Prostate gland (tissue), 2 donors: Measurements from ENCODE around the gene ZDHHC22. TPM values are rescaled to one million over a fixed set of nuclear protein-coding genes. Genes with fewer than 3 reads are reported as not detected.
A peak's percentile ranks its signal among the peaks of the same experiment; 100 is the strongest.

Source experiments
- DNase-seq: peaks from one replicate; pipeline ENCODE4 v3.0.0-alpha.2; 2019; ENCODE audit warnings: low spot score
- H3K27ac ChIP-seq, 2 donors: fragments of 200-600 bp; sonication (generic); 2 replicates each; pipeline ENCODE4 v1.5.1; 2017 to 2019
- H3K27me3 ChIP-seq: fragments of 200-600 bp; sonication (generic); replicated peaks from 2 replicates; pipeline ENCODE4 v1.5.1; 2019; ENCODE audit not compliant: insufficient read depth
- H3K36me3 ChIP-seq, 2 donors: fragments of 200-600 bp; sonication (generic); 1 replicate in 1 of 2; 2 replicates in 1 of 2; pipeline versions ENCODE4 v1.5.1 to v1.8.1; 2017 to 2019
- H3K4me1 ChIP-seq: fragments of 200-600 bp; sonication (generic); replicated peaks from 2 replicates; pipeline ENCODE4 v1.5.1; 2019
- H3K4me3 ChIP-seq, 2 donors: fragments of 200-600 bp; sonication (generic); 2 replicates each; pipeline ENCODE4 v1.5.1; 2017 to 2019
- H3K9me3 ChIP-seq: fragments of 200-600 bp; sonication (generic); 2 replicates; pipeline ENCODE4 v1.5.1; 2017
- CTCF ChIP-seq, 4 experiments: fragments of 200-600 bp in 2 of 4; fragments of 450-650 bp in 2 of 4; sonication (generic) in 2 of 4; IDR thresholded peaks; 1 replicate in 3 of 4; 2 replicates in 1 of 4; pipeline ENCODE4 v1.5.1; 2016 to 2019; ENCODE audit warnings: antibody characterized with exemption in 4 of 4, mild to moderate bottlenecking in 2 of 4, moderate library complexity in 2 of 4
- POLR2A ChIP-seq: fragments of 450-650 bp; IDR thresholded peaks from one replicate; pipeline ENCODE4 v1.6.1; 2016; ENCODE audit warnings: antibody characterized with exemption, mild to moderate bottlenecking
- POLR2AphosphoS5 ChIP-seq: sonication (generic); formaldehyde crosslinking; IDR thresholded peaks from one replicate; pipeline ENCODE4 v1.6.1; 2017; ENCODE audit warnings: antibody characterized with exemption
- WGBS: methylation state at CpG from one replicate; pipeline ENCODE4 v1.1.5; 2018; 5-methylcytosine and 5-hydroxymethylcytosine counted together
- intact Hi-C: fragments of 100-400 bp; cut with DNase I; formaldehyde crosslinking; loops from one replicate; pipeline ENCODE4 v1.14.2; 2022
- total RNA-seq, 2 donors: library from RNA; depleted of rRNA; stranded (reverse); fragments of >200 nt; gene quantifications; one replicate each; pipeline ENCODE4 v1.1.0, GENCODE V29; 2016

The ZDHHC22 gene
- total RNA-seq: under 1 TPM in 1 of 2 donors, not detected in 1; 0.11 TPM

GRCh38 chr14:77141214-77142004 is at the start of gene ZDHHC22:
Gene ZDHHC22 (minus strand): TSS chr14:77141791. CDS start chr14:77139738, 2,053 bp downstream.
- no peak for TF ChIP-seq CTCF (IDR thresholded peaks at IDR 0.05)
- TF ChIP-seq POLR2A: no peak
- Histone ChIP-seq H3K9me3 (no peaks in the 10 kb centered on the region), H3K4me1 (peaks cover 7% of the 10 kb centered on the region), H3K27ac (no peak within 1 kb of the TSS), H3K4me3 (peak within 1 kb of the TSS; percentile 20 to 30), H3K36me3 (no peaks in the 10 kb centered on the region), H3K27me3 (peaks cover 22% of the 10 kb centered on the region)
- 2% methylated on average over 66 of the region's 77 CpGs for WGBS
- intact Hi-C loops: no loop called here
- no peak for DNase-seq

GRCh38 chr14:77190977-77191376 is 49.4 kb upstream of the ZDHHC22 start:
- Histone ChIP-seq H3K4me3 (no peak overlapping the region), H3K4me1 (no peaks in the 10 kb centered on the region), H3K27me3 (no peaks in the 10 kb centered on the region), H3K9me3 (no peaks in the 10 kb centered on the region), H3K27ac (no peak overlapping the region), H3K36me3 (no peaks in the 10 kb centered on the region)
- 68% methylated on average over 1 of the region's 1 CpG for WGBS
- TF ChIP-seq POLR2AphosphoS5: no peak
- no peak for TF ChIP-seq POLR2A
- no peak for TF ChIP-seq CTCF (IDR thresholded peaks at IDR 0.05)
- no peak for DNase-seq
- intact Hi-C loops: no loop called here

GRCh38 chr14:77189479-77189878 is 47.9 kb upstream of the ZDHHC22 start:
- no peak overlapping the region for H3K27ac ChIP-seq
- H3K4me1 ChIP-seq: no peaks in the 10 kb centered on the region
- intact Hi-C loops: no loop called here
- TF ChIP-seq POLR2AphosphoS5 (no peak), POLR2A (no peak), CTCF (IDR thresholded peaks at IDR 0.05) (no peak)
- H3K27me3 ChIP-seq: no peaks in the 10 kb centered on the region
- 35% methylated on average over 4 of the region's 4 CpGs for WGBS
- no peak for DNase-seq
- no peaks in the 10 kb centered on the region for H3K9me3 ChIP-seq
- no peaks in the 10 kb centered on the region for H3K36me3 ChIP-seq
- H3K4me3 ChIP-seq: no peak overlapping the region

- no peaks in the 10 kb centered on the region for H3K9me3 ChIP-seq
- no peak overlapping the region for H3K4me3 ChIP-seq
- 61% methylated on average over 3 of the region's 3 CpGs for WGBS
- no peaks in the 10 kb centered on the region for H3K4me1 ChIP-seq
- intact Hi-C loops: no loop called here
- no peaks in the 10 kb centered on the region for H3K27me3 ChIP-seq
- no peak for DNase-seq
- TF ChIP-seq CTCF (IDR thresholded peaks at IDR 0.05) (no peak), POLR2A (no peak), POLR2AphosphoS5 (no peak)
- H3K36me3 ChIP-seq: no peaks in the 10 kb centered on the region
- no peak overlapping the region for H3K27ac ChIP-seq
Observed at GRCh38 chr14:77187649-77188012, 46.0 kb upstream of the ZDHHC22 start.
